NCI-H146 (cell line): ENCODE data around the gene RORB.

Experiments
- DNase-seq: peaks from one replicate; lab custom pipeline; 2025; lab: John Stamatoyannopoulos, UW

The RORB gene

DNA sequence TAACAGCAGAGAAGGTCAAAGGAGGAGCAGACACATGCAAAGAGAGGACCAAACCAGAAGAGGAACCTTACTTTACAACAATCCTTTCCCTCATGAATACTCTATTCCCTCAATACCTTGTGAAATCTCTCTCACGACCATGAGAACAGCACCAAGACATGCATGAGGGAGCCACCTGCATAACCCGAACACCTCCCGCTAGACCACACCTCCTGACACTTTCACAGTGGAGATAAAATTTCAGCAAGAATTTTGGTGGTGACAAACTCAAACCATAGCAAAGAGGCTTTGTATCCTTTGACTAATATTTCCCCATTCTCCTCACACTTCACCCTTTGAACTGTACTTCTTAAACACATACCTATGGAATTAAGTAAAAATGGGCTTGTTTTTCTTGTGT lies 101.7 kb downstream of the RORB start:
- DNase-seq: no peak

DNA sequence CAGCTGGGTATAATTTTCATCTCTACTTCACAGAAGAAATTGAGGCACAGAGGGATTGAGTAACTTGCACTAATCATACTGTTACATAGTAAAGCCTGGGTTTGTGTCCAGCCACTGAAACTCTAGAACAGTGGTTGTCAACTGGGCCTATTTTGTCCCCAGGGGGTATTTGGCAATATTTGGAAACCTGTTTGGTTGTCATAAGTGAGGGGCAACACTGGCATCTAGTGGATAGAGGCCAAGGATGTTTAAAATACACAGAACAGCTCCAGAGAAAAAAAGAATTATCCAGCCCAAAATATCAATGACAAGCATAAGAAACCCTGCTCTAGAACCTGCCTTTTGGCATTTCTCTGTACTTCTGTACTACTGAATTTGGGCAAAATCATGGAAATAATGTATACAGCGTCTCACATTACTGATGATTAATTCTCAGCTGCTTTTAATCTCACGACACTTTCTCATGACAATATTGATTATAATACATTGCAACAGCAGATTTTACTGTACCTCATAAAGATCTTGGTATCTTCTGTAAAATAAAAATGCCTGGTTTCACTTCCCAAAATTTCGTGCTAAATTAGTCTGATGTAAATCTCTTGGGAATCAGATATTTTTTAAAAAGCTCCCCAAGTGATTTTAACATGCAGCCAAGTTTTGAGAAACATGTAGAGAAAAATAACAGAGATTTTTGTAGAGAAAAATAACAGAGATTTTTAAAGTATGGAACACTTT lies 112.7 kb downstream of the RORB start:
- DNase-seq: no peak

DNA sequence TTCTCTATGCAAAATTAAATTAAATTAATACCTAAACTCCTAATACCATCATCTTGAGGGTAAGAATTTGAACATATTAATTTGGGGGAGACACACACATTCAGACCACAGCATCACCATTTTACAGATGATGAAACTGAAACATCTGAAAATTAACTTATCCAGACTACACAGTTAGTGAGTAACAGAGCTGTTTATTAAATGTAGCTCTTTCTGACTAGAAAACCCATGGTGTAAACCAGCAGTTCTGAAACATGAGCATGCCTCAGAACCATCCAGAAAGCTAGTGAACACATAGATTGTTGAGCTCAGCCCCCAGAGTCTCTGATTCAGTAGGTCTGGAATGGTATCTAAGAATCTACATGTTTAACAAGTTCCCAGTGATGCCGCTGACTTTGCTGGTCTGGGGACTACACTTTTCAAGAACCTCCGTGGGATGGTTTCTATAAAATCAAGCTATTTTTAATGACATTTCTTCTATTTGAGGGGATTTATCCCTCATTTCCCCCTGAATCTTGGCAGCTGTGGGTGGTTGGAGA lies 113.5 kb downstream of the RORB start:
- no peak for DNase-seq

DNA sequence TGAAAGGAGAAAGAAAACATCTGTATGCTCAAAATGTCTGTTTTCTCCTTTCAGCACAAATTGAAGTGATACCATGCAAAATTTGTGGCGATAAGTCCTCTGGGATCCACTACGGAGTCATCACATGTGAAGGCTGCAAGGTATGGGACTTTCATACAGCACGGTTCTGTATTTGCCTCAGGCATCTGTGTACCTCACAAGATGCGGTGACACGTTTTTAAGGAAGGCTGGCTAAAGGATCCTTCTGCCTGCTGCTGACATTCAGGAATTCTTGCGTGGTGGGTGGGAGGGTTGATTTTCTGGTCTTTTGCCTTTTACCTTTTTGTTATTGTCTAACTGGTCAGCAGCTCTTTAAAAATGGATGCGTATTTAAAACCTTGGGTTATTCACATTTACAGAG lies 133.1 kb downstream of the RORB start:
- DNase-seq: no peak

DNA sequence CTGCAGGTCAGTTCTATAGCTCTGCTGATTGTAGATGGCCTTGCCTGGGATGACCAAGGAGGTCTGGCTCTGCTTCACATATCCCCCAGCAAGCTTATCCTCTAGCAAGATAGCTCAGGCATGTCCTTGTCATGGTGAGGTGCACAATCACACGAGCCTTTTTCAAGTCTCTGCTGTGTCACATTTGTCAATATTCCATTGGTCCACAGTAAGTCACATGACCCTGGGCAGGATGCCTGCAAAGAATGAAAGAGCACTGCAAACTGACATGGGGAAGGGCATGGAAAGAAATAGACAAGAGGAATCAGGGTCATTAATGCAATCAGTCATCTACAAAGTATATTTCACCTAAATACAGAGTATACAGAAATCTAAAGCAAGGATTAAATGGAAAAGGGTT lies 142.0 kb downstream of the RORB start:
- DNase-seq: no peak

DNA sequence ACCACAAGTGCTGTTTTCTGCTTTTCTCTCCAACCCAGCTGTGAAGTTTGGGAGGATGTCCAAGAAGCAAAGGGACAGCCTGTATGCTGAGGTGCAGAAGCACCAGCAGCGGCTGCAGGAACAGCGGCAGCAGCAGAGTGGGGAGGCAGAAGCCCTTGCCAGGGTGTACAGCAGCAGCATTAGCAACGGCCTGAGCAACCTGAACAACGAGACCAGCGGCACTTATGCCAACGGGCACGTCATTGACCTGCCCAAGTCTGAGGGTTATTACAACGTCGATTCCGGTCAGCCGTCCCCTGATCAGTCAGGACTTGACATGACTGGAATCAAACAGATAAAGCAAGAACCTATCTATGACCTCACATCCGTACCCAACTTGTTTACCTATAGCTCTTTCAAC lies 145.2 kb downstream of the RORB start:
- no peak for DNase-seq

DNA sequence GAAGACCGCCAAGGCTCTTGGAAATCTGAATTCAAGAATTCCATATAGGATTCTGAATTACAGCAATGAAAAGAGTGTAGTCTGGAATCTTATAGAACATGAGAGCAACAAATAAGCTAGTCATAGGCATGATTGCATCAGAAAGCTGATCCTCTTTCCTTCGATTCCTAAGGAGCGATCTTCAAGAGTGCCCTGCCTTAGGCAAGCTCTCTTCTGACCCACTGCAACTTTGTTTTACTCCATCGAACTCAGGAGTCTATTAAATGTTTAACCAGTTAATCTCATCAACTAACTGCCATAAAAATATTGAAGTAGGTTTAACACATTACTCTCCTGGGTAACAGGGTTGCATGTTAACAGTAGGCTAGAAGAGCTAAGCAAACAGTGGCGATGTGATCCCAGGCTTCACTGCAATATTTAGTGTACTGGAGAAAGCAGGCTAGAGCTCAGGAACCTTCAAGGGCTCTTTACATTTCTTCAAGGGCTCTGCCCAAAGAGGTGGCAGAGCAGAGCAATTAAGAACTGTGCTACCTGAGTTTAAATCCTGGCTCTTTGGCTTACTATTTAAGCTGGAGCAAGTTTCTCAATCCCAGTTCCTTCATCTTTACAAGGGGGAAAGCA lies 146.3 kb downstream of the RORB start:
- no peak for DNase-seq

DNA sequence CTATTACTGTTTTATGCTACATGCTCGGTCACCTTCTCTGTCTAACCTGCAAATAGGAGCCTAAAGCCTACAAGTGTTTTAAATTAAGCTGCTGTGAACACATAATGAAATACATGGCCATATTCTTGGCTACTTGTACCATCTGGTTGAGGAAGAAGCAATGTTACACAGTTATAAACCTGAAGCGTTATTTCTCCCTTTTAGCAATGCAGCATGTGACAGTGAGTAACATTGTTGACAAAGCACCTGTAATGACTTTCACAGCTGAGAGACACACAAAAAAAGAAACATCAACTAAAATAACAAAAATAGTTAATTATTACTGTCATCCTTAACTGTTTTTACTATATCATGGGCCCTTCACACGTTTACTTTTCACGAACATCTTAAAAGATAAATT lies 146.9 kb downstream of the RORB start:
- DNase-seq: no peak

DNA sequence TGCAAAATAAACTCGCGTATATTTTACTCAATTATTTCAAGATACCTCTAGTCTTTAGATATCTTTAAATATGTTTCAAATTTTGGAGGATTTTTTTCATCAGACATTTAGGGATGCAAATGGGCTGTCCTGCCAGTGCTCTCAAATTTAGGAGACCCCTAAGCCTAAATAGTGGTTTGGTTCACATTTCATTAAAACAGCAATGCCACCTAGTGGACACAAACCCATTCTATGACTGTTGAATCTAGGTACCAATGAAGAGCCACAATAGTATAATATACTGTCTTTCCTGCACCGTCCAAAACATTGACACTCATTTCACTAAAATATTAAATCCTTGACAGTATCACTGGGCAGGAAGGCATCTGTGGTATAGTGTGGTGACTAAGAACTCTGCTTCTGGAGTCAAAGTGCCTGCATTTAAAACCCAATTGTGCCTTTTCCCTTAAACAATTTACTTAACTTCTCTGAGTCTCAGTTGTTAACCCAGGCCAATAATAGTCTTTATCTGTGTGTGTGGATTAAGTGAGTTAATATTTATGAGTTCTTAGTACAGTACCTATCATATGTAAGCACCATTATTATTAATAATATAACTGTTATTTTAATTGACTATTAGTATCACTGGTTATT lies 148.0 kb downstream of the RORB start:
- DNase-seq: no peak

DNA sequence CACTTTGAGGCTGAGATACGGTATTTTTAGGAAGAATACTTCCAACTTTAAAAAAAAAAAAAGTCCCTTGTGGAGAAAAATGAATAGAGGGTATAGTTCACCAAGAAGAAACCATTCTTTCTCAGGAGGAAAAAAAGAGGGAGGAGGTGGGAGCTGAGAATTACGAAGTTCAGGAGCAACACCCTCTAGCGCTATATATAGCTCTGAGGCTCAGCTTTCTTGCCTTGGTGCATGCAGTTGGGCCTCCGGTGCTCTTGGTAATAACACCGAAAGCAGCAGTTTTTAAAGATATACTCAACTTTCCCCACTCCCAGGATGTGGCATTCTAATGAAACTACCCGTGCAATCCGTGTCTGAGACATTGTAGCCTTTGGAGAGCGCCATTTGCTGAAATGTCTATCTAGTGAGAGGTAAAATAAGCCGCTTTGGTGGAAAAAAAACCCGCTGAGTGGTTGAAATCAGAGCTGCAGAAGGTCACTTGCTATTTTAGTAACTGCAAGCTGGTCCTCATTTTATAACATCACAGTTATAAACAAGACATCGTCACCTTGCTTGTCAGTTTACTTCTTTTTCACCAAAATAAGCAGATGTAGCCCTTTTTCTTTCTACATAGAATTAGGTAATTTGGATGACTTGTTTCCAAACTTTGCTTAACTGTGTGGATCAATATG lies 156.4 kb downstream of the RORB start:
- no peak for DNase-seq

DNA sequence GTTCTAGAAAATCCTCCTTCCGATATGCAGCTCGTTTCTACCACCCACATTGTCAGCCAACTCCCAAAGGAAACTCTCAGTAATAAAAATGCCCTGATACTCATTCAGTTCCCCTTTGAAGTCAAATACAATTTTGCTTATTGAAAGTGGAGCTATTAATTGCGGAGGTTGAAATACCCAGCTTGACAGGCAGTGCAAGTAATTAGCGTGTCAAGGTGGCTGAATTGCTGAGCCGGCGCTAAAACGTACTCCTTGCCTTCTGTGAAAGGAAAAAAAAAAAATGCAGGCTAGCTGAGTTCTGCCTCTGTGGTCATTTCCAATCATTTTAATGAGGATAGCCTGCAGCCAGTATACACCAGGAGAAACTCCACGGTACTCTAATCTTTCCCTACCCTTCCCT lies 165.5 kb downstream of the RORB start:
- DNase-seq: no peak

DNA sequence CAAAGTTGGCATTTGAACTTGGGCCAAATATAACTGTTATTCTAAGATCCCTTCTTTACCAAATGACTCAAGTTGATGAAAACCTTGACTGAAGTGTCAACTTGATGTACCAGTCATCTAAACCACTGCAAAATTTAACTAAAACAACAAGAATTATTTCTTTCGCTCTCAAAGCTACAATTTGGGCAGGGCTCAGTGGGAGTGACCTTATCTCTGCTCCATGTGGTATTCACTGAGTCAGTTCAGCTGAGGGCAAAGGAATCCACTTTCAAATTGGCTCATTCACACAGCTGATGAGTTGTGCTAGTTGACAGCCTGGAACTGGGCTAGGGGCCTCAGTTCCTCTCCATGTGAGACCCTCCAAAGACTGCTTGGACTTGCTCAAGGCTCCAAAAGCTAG lies 166.3 kb downstream of the RORB start:
- DNase-seq: no peak

DNA sequence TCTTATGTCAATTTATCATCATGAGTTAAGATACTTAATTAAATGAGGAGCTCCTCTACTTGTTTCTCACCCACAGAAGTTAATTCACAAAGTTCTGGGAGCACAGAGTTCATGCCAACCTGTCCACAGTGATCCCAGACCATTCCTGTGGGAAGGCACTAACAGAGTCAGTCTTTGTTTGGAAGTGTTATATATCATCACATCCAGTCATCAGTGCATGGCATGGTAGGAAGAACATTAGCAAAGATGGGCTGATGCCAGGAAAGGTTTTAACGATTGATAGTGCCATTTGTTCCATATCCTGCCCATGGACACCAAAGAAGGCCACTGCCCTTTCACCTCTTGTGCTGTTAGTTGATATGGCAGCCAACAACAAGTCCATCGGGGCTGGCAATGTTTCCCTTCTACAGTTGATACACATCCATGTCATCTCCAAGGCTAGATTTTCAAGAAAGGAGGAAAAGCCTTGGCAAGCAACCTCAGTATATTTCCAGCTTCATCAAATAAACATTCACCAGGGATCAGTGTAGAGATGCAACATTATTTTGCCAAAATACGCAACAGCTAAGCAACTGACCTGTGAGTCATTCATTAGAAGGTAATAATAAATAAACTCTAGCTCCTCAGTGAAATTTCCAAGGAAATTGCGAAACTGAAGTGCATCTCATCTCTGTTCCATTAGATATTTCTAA lies 169.6 kb downstream of the RORB start:
- DNase-seq: no peak

DNA sequence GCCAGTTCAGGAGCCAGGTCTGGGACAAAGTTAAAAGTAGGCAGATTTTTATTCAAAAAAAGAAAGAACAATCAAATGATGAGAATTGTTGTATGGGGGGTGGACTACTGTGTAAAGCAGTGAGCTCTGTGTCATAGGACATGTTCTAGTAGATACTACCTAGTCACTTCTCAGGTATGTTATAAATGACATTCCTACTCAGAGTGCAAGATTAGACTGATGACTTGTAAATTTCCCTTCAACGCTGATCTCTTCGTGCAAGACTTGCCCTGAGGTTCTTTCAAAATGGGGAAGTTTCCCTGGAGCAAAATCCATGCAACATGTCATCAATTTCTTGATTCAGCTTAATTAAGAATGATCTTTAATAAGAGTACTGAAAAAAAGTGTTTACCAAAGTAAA lies 175.1 kb downstream of the RORB start:
- no peak for DNase-seq

DNA sequence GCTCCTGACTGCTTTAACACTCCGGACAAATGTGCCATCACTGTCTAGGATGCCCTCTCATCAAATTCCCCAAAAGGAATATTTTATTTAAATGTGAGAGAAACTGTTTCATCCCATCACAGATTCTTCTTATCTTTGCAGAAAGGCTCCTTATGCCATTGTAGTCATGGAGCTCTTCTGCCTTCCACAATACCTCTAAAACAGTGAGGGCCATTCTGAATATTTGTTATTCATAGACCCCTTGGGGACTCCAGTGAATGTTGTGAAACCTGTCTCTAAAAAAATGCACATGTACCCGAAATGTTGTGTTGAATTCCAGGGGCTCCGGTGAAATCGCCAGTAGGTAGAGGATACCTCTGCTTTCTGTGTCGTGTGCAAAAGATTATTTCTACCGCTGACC lies 176.9 kb downstream of the RORB start:
- no peak for DNase-seq

DNA sequence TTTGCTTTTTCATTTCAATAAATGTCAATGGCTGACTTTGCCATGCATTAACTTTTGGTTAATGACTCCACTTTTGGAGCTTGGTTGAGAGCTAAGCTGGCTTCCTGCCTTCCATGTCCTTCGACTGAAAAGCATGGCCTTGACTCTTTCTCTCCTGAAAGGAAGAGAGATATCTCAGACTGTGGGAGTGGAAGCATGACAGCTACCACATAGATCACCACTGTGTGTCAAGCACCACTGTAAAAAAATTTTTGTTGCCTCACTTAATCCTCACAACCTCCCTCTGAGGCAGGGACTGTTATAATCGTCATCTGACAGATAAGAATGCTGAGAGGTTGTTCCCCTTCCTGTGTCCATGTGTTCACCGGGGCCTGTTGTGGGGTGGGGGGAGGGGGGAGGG lies 184.8 kb downstream of the RORB start:
- no peak for DNase-seq

DNA sequence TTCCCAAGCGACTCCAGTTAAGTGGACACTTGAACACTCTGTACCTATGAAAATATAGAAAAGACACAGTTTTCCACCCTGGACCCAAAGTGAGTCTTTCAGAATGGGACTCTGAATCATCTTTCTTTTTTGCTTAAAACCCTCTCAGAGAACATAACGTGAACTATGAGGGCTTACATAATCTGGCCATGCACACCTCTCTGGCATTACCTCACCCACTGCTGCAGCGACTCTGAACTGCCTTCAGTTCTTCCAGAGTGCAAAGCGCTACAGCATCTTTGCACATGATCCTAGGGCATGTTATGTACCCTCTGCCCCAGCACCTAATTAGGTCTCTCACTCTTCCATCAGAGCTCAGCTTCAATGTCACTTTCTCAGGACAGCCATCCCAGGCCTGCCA lies 186.2 kb downstream of the RORB start:
- no peak for DNase-seq

DNA sequence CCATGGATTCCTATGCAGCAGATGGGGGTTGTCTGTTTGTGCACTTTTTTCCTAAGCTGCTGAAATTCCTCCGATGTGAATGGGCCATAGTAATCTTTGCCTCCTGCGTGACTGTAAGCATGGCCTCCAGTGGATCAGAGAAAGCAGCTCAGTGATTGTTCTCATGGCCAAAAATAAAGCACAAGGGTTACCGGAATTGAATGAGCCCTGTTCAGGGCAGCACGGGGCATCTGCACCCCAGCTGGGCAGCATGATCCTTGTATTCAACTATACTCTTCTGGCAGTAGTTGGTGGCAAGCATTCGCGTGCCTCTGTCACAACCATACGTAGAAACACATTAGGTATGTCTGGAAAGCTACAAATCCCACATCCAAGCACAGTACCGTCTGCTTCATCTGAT lies 193.9 kb downstream of the RORB start:
- no peak for DNase-seq

DNA sequence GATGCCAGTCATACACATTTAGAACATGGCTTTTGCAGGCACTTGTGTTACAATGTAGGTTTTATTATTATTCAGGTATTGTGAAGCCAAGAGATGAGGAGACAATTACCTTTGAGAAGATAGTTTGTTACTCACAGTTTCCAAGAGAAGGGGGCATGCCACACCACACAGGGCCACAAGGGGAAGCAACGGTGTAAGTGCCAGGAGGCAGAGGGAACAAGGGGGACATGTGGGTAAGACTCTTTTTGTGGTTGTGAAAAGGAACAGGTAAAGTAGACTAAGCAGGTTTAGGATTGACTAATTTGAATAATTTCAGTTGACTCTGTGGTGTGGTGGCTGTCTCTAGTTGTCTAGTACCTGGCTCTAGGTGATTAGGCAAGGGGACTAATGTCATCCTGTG lies 199.4 kb downstream of the RORB start:
- no peak for DNase-seq

DNA sequence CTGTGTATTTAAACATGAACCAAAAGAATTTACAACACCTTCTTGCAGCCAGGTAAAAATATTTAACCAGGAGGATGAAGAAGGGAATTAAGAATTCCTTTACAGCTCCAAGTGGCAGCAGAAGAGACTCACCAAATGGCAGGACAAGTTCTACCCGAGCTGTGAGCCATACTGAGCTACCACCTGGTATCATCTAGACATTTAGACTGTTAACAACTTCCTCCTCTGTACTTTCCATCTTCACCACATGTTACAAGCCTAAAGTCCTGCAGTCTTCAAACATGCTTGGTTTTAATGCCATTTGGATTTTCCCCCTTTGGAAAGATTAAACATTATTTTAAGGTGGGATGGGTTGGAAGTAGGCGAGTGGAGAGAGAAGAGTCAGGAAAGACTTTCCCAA lies 200.4 kb downstream of the RORB start:
- no peak for DNase-seq

DNA sequence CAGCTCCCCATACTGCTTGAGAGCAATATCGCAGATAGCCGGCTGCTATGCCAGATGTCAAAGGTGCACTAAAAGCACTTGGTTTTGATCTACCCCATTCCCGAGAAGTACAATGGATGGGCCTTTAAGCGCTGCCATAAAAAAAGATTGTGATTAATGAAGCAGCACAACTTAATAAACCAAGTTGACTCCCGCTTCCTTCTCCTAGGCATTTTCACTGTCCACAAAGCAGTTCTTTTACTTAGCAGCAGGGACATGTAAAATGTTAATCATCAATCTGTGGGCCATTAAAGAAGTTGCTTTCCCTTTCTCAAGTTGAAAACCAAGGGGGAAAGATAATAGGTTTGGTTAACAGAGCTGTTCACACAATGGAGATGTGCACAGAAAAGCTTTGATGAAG lies 214.2 kb downstream of the RORB start:
- DNase-seq: no peak

DNA sequence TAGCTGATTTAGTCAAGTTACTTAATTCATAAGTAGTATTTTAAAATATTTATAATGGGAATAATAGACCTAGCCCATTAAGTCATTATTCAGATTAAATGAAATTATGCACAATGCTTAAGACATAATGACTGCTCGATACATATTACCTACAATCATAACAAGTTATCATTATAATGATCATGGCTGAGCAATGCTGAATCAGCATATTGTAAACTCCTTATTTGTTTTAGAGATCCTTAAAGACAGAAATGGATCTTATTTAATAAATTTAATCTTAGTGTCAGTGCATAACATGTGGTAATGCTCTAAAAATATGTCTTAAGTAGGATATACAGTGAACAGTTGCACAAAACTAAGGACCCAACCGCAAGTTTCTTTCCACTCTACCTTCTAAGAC lies 221.6 kb downstream of the RORB start:
- no peak for DNase-seq
